ENCODE measurements around the gene RAB6C. TPM values are rescaled to one million over a fixed set of nuclear protein-coding genes. Genes with fewer than 3 reads are reported as not detected.
A peak's percentile ranks its signal among the peaks of the same experiment; 100 is the strongest.
"Not testable (repeated sequence)": the region's sequence is repeated elsewhere in the genome, so short reads cannot be mapped to it uniquely, and the experiment has no call there.

The RAB6C gene
- total RNA-seq = under 1 TPM in 1 of 2 experiments, not detected in 1; 0.10 TPM

DNA sequence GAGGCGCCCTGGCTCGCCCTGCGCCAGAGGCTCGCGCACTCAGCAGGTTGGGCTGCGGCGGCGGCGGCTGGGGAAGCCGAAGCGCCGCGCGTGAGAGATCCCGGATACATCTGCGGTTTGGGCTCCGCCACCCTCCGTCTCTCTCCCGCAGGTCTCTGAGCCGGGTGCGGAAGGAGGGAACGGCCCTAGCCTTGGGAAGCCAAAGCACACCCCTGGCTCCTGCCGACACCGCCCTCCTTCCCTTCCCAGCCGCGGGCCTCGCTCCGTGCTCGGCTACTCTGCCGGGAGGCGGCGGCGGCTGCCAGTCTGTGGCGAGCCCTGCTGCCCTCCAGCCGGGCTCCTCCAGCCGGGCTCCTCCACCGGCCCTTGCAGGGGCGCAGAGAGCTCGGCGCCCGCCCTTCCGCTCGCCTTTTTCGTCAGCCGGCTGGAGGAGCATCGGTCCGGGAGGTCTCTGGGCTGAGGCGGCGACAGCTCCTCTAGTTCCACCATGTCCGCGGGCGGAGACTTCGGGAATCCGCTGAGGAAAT is at the start of gene RAB6C:
Gene RAB6C (plus strand): TSS at position 38 of the 527 bp plus-strand sequence. CDS start 450 bp downstream, at position 488.
- peak within 1 kb of the TSS; percentile 38 for H3K4me3 Mint-ChIP-seq
- H3K27me3 Mint-ChIP-seq = peaks cover 28% of the 10 kb centered on the region
- CTCF ChIA-PET; POLR2A ChIA-PET; H3K4me1 Mint-ChIP-seq; H3K36me3 Mint-ChIP-seq (ENCODE audit: low read depth); H3K9me3 Mint-ChIP-seq; H3K27ac Mint-ChIP-seq: not testable (repeated sequence)
- peak; percentile 22 for DNase-seq

DNA sequence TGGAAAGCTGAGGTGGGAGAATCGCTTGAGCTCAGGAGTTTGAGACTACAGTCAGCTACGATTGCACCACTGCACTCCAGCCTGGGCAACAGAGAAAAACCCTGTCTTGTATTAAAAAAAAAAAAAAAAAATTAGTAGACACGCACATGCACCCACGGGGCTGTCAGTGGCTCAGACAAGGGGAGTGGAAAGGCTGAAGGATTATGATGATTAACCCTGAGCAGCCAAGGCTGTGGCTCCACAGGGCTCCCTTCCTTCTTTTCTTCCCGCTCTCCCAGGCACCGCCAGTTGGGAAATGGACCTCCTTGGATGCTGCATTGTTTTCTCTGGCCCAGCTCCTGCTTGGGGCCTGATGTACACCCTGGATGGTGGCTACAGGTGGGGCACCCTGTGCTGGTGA is 49.0 kb upstream of the RAB6C start:
- DNase-seq = no peak
- Mint-ChIP-seq H3K27me3 (peaks cover 22% of the 10 kb centered on the region), H3K4me3 (no peak overlapping the region), H3K9me3 (no peaks in the 10 kb centered on the region), H3K4me1 (no peaks in the 10 kb centered on the region), H3K27ac (no peak overlapping the region), H3K36me3 (ENCODE audit: low read depth) (no peaks in the 10 kb centered on the region)
- ChIA-PET POLR2A (no interaction called here), CTCF (no interaction called here)

DNA sequence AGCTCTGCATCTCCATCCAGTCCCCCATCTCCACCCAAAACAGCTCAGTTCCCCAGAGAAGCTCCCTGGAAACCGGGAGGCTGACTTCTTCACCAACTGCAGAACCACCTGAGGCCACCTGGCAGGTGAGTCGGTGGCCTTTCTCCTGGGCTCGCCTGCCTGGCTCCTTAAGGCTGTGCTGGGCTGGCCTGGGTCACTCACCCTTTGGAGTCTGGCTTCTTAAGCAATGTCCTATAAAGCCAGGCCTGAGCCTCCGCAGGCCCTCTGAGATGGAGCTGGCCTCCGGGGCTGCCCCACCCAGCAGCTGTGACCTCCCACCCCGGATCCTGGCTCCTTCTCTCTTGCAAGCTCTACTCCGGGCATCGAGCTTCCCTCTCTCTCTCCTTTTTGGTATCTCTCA is 46.1 kb upstream of the RAB6C start:
- peaks cover 29% of the 10 kb centered on the region for H3K27me3 Mint-ChIP-seq
- H3K4me3 Mint-ChIP-seq; H3K36me3 Mint-ChIP-seq (ENCODE audit: low read depth); DNase-seq; H3K9me3 Mint-ChIP-seq; POLR2A ChIA-PET; H3K27ac Mint-ChIP-seq; H3K4me1 Mint-ChIP-seq: not testable (repeated sequence)
- CTCF ChIA-PET = interaction anchor here (0.7 kb wide), 1 partner anchor 1461 kb away, joined by 3 read pairs; no protein-coding TSS in a partner anchor

DNA sequence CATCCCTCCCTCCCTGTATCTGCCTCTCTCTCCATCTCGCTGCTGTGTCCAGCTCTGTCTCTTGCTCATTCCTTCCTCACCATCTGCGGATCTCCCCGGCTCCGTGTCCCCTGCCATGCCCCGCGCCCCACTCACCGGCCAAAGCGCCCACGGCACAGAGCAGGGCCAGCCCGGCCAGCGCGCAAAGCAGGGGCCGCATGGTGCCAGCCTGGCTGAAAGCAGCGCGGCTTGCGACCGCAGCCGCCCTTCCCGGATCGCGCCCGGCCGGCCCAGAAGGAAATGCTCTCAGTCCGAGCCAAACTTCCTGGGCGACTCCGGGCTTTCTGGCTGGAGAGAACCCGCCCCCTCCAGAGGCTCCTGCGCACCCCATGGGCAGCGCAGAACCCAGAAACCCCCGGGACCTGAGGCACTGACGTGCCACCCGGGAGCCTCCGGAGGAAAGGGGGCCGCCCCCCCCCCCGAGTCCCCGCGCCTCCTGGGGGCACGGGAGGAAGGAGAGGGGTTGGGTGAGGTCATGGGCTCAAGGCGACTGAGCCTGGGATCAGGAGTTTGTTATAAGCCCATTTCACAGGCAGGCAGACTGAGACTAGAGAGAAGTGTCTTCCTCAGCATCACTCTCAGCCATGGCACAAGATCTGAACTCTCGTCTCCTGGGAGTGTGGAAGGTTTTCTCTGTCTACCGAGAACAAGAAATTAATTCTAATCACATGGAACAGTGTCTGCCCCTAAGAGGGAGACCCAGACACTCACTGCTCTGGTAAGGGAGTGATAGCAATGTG is 45.2 kb upstream of the RAB6C start:
- Mint-ChIP-seq H3K4me3 (no peak overlapping the region), H3K4me1 (no peaks in the 10 kb centered on the region), H3K9me3 (no peaks in the 10 kb centered on the region), H3K36me3 (ENCODE audit: low read depth) (no peaks in the 10 kb centered on the region), H3K27me3 (peaks cover 29% of the 10 kb centered on the region), H3K27ac (no peak overlapping the region)
- ChIA-PET POLR2A (no interaction called here), CTCF (interaction anchor here (3.0 kb wide), 1 partner anchor 398 kb away, joined by 56 read pairs; no protein-coding TSS in a partner anchor)
- no peak for DNase-seq

DNA sequence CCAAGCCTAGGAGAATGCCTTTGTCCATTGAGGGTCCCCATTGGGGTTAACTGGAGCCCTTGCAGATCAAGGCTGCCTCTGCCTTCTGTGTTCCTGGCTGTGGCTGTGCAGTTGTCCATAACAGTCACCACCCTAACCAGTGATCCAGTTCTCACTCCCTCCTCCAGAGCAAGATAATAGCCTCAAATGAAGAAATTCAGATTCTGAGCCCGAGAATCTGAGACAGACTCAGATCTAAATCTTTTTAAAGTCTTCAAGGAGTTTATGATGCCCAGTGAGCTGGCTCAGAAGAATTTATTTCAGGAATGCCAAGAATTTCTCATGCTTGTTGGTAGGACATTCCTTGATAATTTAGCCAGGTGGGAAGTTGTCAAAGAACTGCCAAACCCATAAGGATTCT is 44.3 kb upstream of the RAB6C start:
- H3K4me1 Mint-ChIP-seq = no peaks in the 10 kb centered on the region
- DNase-seq = no peak

DNA sequence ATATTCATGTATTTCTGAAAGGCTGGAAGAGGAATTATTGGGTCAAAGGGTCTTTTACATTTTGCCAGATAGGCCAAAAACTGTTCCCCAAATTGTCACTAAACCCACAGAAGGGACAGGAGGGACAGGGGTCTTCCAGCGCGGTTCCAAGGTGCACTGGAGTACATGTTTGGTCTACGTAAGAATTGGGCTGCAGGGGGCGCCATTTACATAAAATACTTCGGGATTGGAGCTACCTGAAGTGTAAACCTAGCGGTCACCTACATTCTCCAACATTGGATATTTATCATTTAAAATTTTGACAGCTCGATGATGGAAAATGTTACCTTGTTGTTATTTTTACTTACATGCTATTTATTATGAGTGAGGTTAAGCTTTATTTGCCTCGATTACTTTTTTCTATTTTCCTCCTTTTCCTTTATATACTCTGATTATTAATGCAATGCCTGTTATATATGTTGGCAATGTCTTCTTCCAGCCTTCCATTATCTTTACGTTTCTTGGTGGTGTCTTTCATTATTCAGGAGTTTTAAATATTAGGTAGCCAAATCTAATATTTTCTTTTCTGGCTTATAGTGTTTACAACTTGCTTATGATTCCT is 43.0 kb upstream of the RAB6C start:
- Mint-ChIP-seq H3K36me3 (ENCODE audit: low read depth) (no peaks in the 10 kb centered on the region), H3K9me3 (no peaks in the 10 kb centered on the region), H3K4me1 (no peaks in the 10 kb centered on the region), H3K27ac (no peak overlapping the region), H3K4me3 (no peak overlapping the region), H3K27me3 (peaks cover 29% of the 10 kb centered on the region)
- ChIA-PET CTCF (interaction anchor here (0.6 to 3.0 kb wide), 18 partner anchors 9 to 437 kb away, joined by 3 to 56 read pairs (median 3); no protein-coding TSS in a partner anchor), POLR2A (interaction anchor here (1.1 kb wide), 1 partner anchor 396 kb away, joined by 3 read pairs; no protein-coding TSS in a partner anchor)
- no peak for DNase-seq

More for the DNA sequence above, 44.3 kb upstream of the RAB6C start:
- H3K27ac Mint-ChIP-seq = no peak overlapping the region
- CTCF ChIA-PET = interaction anchor here (3.0 kb wide), 1 partner anchor 397 kb away, joined by 56 read pairs; no protein-coding TSS in a partner anchor
- H3K9me3 Mint-ChIP-seq = no peaks in the 10 kb centered on the region
- H3K36me3 Mint-ChIP-seq (ENCODE audit: low read depth) = no peaks in the 10 kb centered on the region
- peaks cover 29% of the 10 kb centered on the region for H3K27me3 Mint-ChIP-seq
- H3K4me3 Mint-ChIP-seq = no peak overlapping the region
- POLR2A ChIA-PET = no interaction called here

DNA sequence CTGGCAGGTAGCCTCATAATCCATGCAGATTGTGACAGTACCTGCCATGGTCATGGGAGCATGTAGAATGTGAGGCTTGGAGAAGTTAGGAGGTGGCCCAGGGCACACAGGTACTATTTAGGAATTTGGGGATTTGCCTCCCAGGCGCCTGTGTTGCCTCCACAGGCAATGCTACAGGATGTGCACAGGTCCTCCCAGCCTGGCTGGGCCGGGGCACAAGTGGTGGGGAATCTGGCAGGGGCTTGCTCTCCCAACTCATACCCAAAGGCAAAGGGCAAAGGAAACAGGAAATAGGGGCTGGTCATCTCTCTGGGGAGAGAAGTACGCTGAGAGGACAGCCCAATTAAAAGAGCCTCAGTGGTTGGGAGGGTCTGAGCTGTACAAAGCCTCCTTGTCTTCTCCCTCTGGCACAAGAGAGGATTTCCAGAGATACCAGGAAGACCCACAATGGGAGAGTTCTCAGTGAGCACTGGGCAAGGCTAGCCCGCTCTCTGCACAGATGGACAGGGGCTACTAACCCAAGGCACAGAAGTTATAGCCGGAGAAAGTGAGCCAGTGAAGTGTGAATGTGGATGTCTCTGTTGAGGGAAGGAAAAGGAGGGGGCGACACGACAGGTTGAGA is 40.5 kb upstream of the RAB6C start:
- CTCF ChIA-PET; H3K9me3 Mint-ChIP-seq; POLR2A ChIA-PET; H3K27ac Mint-ChIP-seq; H3K4me3 Mint-ChIP-seq; H3K4me1 Mint-ChIP-seq; H3K36me3 Mint-ChIP-seq (ENCODE audit: low read depth); DNase-seq: not testable (repeated sequence)
- H3K27me3 Mint-ChIP-seq = peaks cover 15% of the 10 kb centered on the region

DNA sequence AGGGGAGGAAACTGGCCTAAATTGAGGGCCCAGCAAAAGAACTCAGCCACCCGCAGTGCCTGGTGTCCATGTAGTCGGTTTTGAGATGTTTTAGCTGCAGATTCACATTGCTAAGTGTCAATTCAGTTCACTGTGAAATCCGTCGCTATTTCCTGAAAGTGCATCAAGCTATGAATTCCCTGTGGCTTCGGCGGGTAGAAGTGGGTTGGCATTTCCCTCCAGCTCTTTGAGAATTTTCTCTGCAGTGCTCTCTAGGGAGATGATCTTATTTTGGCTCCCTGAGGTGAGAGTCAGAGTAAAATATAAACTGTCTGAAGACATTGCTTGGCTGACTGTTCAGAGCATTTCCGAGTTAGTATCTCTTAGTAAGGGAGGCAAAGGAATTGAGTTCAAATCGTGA is 36.0 kb upstream of the RAB6C start:
- H3K9me3 Mint-ChIP-seq, POLR2A ChIA-PET, CTCF ChIA-PET: not testable (repeated sequence)

DNA sequence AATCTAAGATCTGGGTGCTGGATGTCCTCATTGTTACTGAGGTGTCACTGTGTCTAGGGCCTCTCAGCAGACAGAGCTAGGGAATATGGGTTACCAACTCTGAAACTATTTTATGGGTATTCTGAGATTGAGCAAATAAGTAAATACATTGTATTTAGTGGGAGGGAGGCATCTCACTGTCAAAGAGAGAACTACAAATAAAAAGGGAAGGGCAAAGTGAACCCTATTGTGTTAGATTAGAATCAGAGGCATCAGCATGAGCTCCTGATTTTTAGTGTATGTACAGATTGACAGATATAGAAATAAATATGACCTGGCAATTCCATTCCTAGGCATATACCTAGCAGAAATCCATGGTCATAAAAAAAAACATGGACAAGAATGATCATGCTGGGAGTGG is 33.9 kb upstream of the RAB6C start:
- no peak for DNase-seq
- Mint-ChIP-seq H3K4me1 (no peaks in the 10 kb centered on the region), H3K4me3 (no peak overlapping the region), H3K27ac (no peak overlapping the region), H3K27me3 (peaks cover 2% of the 10 kb centered on the region), H3K9me3 (no peaks in the 10 kb centered on the region), H3K36me3 (ENCODE audit: low read depth) (no peaks in the 10 kb centered on the region)
- POLR2A ChIA-PET = no interaction called here
- CTCF ChIA-PET = interaction anchor here (1.0 kb wide), 1 partner anchor 9 kb away, joined by 5 read pairs; no protein-coding TSS in a partner anchor

More for the DNA sequence above, 36.0 kb upstream of the RAB6C start:
- H3K27ac Mint-ChIP-seq; H3K27me3 Mint-ChIP-seq; H3K36me3 Mint-ChIP-seq (ENCODE audit: low read depth); DNase-seq; H3K4me3 Mint-ChIP-seq; H3K4me1 Mint-ChIP-seq: not testable (repeated sequence)

DNA sequence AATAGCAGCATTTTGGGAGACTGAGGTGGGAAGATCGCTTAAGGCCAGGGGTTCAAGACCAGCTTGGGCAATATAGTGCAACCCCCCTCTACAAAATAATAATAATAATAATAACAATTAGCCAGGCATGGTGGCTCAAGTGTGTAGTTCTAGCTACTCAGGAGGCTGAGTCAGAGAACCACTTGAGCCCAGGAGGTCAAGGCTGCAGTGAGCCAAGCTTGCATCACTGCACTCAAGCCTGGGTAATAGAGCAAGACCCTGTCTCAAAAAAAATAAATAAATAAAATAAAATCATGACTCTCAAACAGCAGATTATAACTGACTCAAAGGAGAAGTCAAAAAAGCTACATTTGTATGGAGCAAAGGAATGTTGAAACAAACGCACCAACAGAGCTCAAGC is 31.8 kb upstream of the RAB6C start:
- POLR2A ChIA-PET, H3K4me1 Mint-ChIP-seq: not testable (repeated sequence)

DNA sequence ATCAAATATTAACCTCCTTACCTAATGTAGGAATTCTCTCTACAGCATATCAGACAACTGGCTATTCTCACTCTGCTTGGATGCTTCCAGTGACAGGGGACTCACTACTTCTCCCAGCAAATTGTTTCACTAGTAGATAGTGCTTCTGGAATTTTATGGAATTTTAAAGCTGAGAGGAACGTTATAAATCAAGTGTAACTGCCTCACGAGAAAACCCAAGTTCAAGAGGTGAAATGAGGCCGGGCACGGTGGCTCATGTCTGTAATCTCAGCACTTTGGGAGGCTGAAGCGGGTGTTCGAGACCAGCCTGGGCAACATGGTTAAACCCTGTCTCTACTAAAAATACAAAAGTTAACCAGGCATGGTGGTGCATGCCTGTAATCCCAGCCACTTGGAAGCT is 23.3 kb upstream of the RAB6C start:
- H3K27me3 Mint-ChIP-seq; H3K9me3 Mint-ChIP-seq; H3K27ac Mint-ChIP-seq; DNase-seq; H3K4me3 Mint-ChIP-seq; POLR2A ChIA-PET; H3K4me1 Mint-ChIP-seq; H3K36me3 Mint-ChIP-seq (ENCODE audit: low read depth); CTCF ChIA-PET: not testable (repeated sequence)

More for the DNA sequence above, 31.8 kb upstream of the RAB6C start:
- not testable (repeated sequence) for DNase-seq; H3K36me3 Mint-ChIP-seq (ENCODE audit: low read depth); H3K4me3 Mint-ChIP-seq; H3K9me3 Mint-ChIP-seq; H3K27me3 Mint-ChIP-seq; H3K27ac Mint-ChIP-seq
- CTCF ChIA-PET = interaction anchor here (1.5 kb wide), 1 partner anchor 11 kb away, joined by 7 read pairs; no protein-coding TSS in a partner anchor

DNA sequence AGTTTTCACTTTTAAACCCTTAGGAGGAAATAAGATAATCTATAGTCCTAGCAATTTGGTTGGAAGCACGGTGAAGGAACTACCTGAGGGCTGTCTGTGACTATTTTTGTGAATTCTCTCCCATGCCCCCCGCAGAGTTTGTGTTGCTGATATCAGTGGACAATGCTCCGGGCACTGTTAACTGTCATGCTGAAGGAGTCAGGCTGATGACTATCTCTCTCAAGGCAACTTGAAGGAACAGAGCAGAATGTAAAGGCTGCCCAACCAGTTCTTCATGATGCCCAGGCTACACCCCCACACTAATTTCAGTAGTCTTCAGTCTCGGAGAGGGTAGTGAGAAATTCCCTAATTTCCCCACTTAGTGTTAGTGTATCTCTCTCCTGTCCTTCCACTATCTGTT is 21.6 kb upstream of the RAB6C start:
- no peak for DNase-seq
- no peak overlapping the region for H3K27ac Mint-ChIP-seq
- no peak overlapping the region for H3K4me3 Mint-ChIP-seq
- CTCF ChIA-PET = no interaction called here
- no peaks in the 10 kb centered on the region for H3K36me3 Mint-ChIP-seq (ENCODE audit: low read depth)
- no peaks in the 10 kb centered on the region for H3K9me3 Mint-ChIP-seq
- H3K27me3 Mint-ChIP-seq = no peaks in the 10 kb centered on the region
- H3K4me1 Mint-ChIP-seq = no peaks in the 10 kb centered on the region
- POLR2A ChIA-PET = no interaction called here

DNA sequence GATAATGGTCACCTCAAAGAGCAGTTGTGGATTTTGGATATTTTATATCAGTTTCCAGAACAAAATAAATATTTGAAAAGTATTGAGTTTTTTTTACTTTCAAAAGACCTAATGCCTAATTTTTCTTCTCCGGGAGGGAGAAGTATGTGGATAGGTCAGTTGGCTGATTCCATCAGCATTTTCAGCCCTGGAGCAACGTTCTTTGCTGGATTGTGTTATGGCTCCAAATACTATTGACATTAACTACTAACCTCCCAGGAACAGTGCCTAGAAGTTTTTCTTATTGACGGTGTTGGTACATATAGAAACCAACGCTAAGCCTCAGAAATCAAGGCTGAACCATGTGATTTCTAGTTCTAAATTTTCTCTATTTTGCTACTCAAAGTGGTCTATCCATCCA is 20.7 kb upstream of the RAB6C start:
- DNase-seq; H3K36me3 Mint-ChIP-seq (ENCODE audit: low read depth); H3K27me3 Mint-ChIP-seq; H3K4me1 Mint-ChIP-seq; H3K4me3 Mint-ChIP-seq; H3K27ac Mint-ChIP-seq; CTCF ChIA-PET; H3K9me3 Mint-ChIP-seq; POLR2A ChIA-PET: not testable (repeated sequence)
